ENCODE results near the gene CDK2AP2.
A peak's percentile ranks its signal among the peaks of the same experiment; 100 is the strongest.
"Not testable (repeated sequence)": the region's sequence is repeated elsewhere in the genome, so short reads cannot be mapped to it uniquely, and the experiment has no call there.

CDK2AP2 gene

GRCh38 chr11:67489885-67490726 lies 17.9 kb downstream of the CDK2AP2 start:
- DNase-seq (ENCODE audit: low spot score): no peak

- no peak for DNase-seq (ENCODE audit: low spot score)
Measured at GRCh38 chr11:67489203-67489884, 18.6 kb downstream of the CDK2AP2 start.

- DNase-seq (ENCODE audit: low spot score): no peak
Measured at GRCh38 chr11:67486481-67487195, 21.3 kb downstream of the CDK2AP2 start.

- DNase-seq (ENCODE audit: low spot score): peak; percentile 59
Measured at GRCh38 chr11:67485873-67486361, 22.0 kb downstream of the CDK2AP2 start.

- peak; percentile 62 for DNase-seq (ENCODE audit: low spot score)
Measured at GRCh38 chr11:67484847-67485311, 23.1 kb downstream of the CDK2AP2 start.

GRCh38 chr11:67483831-67484665 lies 23.9 kb downstream of the CDK2AP2 start:
- DNase-seq (ENCODE audit: low spot score): peak; percentile 45

- peak; percentile 98 for DNase-seq (ENCODE audit: low spot score)
Measured at GRCh38 chr11:67482827-67483798, 24.8 kb downstream of the CDK2AP2 start, which contains the start of gene AIP. Gene AIP (plus strand): TSS chr11:67483026. CDS start chr11:67483159, 133 bp downstream.

GRCh38 chr11:67482275-67482826 lies 25.6 kb downstream of the CDK2AP2 start:
- DNase-seq (ENCODE audit: low spot score): no peak

GRCh38 chr11:67477344-67478050 lies 30.5 kb downstream of the CDK2AP2 start:
- DNase-seq (ENCODE audit: low spot score): not testable (repeated sequence)

GRCh38 chr11:67476692-67477091 lies 31.3 kb downstream of the CDK2AP2 start:
- DNase-seq (ENCODE audit: low spot score): not testable (repeated sequence)

GRCh38 chr11:67472882-67473281 lies 35.1 kb downstream of the CDK2AP2 start:
- no peak for DNase-seq (ENCODE audit: low spot score)

GRCh38 chr11:67470337-67471002 lies 37.5 kb downstream of the CDK2AP2 start:
- no peak for DNase-seq (ENCODE audit: low spot score)

GRCh38 chr11:67469508-67469811 lies 38.5 kb downstream of the CDK2AP2 start:
- no peak for DNase-seq (ENCODE audit: low spot score)

- DNase-seq (ENCODE audit: low spot score): peak; percentile 93
Measured at GRCh38 chr11:67468759-67469507, 39.0 kb downstream of the CDK2AP2 start, which contains the start of gene TMEM134. Gene TMEM134 (minus strand): TSS chr11:67469251. CDS start chr11:67469192, 59 bp downstream.

GRCh38 chr11:67468456-67468758 lies 39.6 kb downstream of the CDK2AP2 start:
- DNase-seq (ENCODE audit: low spot score): no peak

GRCh38 chr11:67468056-67468455 lies 39.9 kb downstream of the CDK2AP2 start:
- no peak for DNase-seq (ENCODE audit: low spot score)

- no peak for DNase-seq (ENCODE audit: low spot score)
Measured at GRCh38 chr11:67466962-67467771, 40.8 kb downstream of the CDK2AP2 start.
